Lower lobe of right lung (tissue), 2 donors: ENCODE measurements around the gene ANKRD31. TPM values are rescaled to one million over a fixed set of nuclear protein-coding genes. Genes with fewer than 3 reads are reported as not detected.

Source experiments
- ATAC-seq, 2 donors: fragments of 200-7000 bp; cut with Tn5 transposase; one replicate each; pipeline ENCODE4 v1.9.1; 2020 to 2022; ENCODE audit warnings: mild to moderate bottlenecking in 2 of 2, moderate library complexity in 2 of 2
- DNase-seq: peaks from one replicate; pipeline ENCODE4 v3.0.0-alpha.2; 2020
- H3K27ac ChIP-seq: fragments of 200-600 bp; one replicate; pipeline ENCODE4 v1.8.0; 2022
- H3K27me3 ChIP-seq: fragments of 200-600 bp; one replicate; pipeline ENCODE4 v1.8.0; 2022; ENCODE audit warnings: low read depth
- H3K36me3 ChIP-seq: fragments of 200-600 bp; one replicate; pipeline ENCODE4 v1.8.0; 2022; ENCODE audit warnings: mild to moderate bottlenecking
- H3K4me1 ChIP-seq: fragments of 200-600 bp; one replicate; pipeline ENCODE4 v1.8.0; 2022
- H3K4me3 ChIP-seq: fragments of 200-600 bp; one replicate; pipeline ENCODE4 v1.8.0; 2022; ENCODE audit warnings: mild to moderate bottlenecking
- H3K9me3 ChIP-seq: fragments of 200-600 bp; one replicate; pipeline ENCODE4 v1.8.0; 2022
- CTCF ChIP-seq: fragments of 200-600 bp; IDR thresholded peaks from one replicate; pipeline ENCODE4 v1.8.0; 2022; ENCODE audit warnings: antibody characterized with exemption, mild to moderate bottlenecking
- intact Hi-C: fragments of 100-400 bp; cut with DNase I; formaldehyde crosslinking; loops from one replicate; pipeline ENCODE4 v1.11.0; 2022
- total RNA-seq: library from RNA; stranded (reverse); fragmentation: NEBNext Ultra II Directional; extraction: Animal tissue kit (Norgen Biotek cat#: 25700); gene quantifications from one replicate; pipeline ENCODE4 v1.2.1, GENCODE V29; 2021
- donor health status: DM: no; HTN: yes; CAD: no; lungs with severe emphysema.

Gene ANKRD31
- total RNA-seq, 1 donor from 2014 or later = 0.27 TPM

GRCh38 chr5:75243100-75243499 is 6.4 kb upstream of the ANKRD31 start:
- no peak for TF ChIP-seq CTCF
- no peak for DNase-seq
- Histone ChIP-seq H3K27me3 (no peaks in the 10 kb centered on the region), H3K4me1 (no peaks in the 10 kb centered on the region), H3K4me3 (no peak overlapping the region), H3K27ac (no peak overlapping the region), H3K36me3 (no peaks in the 10 kb centered on the region), H3K9me3 (no peaks in the 10 kb centered on the region)
- intact Hi-C loops = no loop called here
- ATAC-seq = no peak

DNA sequence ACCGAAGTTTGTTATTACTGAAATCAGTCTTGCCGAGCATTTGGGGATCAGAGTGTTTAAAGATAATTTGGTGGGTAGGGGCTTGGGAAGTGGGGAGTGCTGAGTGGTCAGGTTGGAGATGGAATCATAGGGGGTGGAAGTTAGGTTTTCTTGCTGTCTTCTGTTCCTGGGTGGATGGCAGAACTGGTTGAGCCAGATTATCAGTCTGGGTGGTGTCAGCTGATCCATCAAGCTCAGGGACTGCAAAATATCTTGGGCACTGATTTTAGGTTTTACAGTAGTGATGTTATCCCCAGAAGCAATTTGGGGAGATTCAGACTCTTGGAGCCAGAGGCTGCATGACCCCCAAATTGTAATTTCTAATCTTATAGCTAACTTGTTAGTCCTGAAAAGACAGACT is 5.4 kb upstream of the ANKRD31 start:
- DNase-seq (no peak), ATAC-seq (no peak)
- H3K9me3 ChIP-seq = no peaks in the 10 kb centered on the region
- no peaks in the 10 kb centered on the region for H3K27me3 ChIP-seq
- no peak for TF ChIP-seq CTCF
- H3K4me1 ChIP-seq = peaks cover 5% of the 10 kb centered on the region
- H3K36me3 ChIP-seq = no peaks in the 10 kb centered on the region
- H3K27ac ChIP-seq = no peak overlapping the region
- H3K4me3 ChIP-seq = no peak overlapping the region
- intact Hi-C loops = no loop called here

DNA sequence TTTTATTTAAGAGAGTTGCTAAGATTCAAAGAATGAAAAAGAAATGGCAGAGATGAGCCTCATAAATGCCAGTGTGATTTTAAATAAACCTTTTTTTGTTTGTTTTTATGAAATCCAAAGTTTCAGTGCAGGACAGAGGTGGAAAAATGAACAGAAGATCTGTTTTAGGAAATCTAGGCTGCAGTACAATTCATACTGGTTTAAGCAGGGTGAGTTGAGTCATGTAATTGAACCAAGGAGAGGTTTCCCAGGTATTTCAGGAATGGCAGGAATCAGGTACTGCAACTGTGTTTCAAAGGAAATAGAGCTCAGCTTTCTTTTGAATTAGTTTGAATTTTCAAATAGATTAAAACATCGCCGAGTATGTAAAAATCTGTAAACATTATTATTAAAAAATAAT is 3.0 kb upstream of the ANKRD31 start:
- intact Hi-C loops = no loop called here
- no peak for TF ChIP-seq CTCF

DNA sequence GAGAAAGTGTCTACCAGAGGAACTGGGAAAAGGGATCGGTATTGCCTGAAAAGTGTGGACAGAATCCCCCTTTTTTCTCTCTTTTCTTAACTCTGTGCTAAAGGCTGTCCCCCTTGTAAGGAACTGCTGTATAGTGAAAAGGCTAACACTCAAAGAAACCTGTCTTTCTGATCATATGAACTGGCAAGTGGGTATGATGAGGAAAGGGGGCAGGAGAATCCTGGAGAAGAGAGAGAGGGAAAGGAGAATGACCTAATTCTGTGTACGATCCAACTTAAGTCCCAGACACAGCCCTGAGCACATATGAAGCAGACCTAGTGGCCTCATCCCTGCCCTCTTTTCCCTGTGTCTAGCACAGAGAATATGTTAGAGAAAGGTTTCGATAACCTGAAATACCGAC is 967 bp downstream of the ANKRD31 start:
- intact Hi-C loops = no loop called here
- Histone ChIP-seq H3K9me3 (no peaks in the 10 kb centered on the region), H3K36me3 (no peaks in the 10 kb centered on the region), H3K27me3 (no peaks in the 10 kb centered on the region), H3K27ac (no peak overlapping the region), H3K4me3 (no peak overlapping the region), H3K4me1 (peaks cover 6% of the 10 kb centered on the region)
- ATAC-seq (no peak), DNase-seq (no peak)
- TF ChIP-seq CTCF = no peak

More for the DNA sequence above, 3.0 kb upstream of the ANKRD31 start:
- DNase-seq = no peak
- no peaks in the 10 kb centered on the region for H3K36me3 ChIP-seq
- H3K27ac ChIP-seq = no peak overlapping the region
- H3K9me3 ChIP-seq = no peaks in the 10 kb centered on the region
- H3K27me3 ChIP-seq = no peaks in the 10 kb centered on the region
- peaks cover 6% of the 10 kb centered on the region for H3K4me1 ChIP-seq
- H3K4me3 ChIP-seq = no peak overlapping the region
- ATAC-seq = no peak

DNA sequence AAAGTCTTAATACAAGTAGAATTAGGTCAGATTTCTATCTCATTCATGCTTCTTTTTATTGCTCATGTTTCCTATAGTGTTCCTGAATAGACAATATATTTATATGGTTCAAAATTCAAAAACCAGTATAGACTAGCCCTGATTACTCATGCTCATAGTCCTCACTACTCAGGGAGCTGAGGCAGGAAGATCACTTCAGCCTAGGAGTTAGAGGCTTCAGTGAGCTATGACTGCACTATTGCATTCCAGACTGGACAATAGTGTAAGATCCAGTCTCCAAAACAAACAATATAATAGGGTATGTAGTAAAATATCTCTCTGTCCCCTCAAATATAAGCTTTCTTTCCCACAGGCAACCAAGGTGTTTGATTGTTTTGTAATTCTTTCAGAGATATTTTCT is 2.4 kb downstream of the ANKRD31 start:
- Histone ChIP-seq H3K36me3 (no peaks in the 10 kb centered on the region), H3K27me3 (no peaks in the 10 kb centered on the region), H3K4me3 (no peak overlapping the region), H3K4me1 (peaks cover 6% of the 10 kb centered on the region), H3K9me3 (no peaks in the 10 kb centered on the region), H3K27ac (no peak overlapping the region)
- intact Hi-C loops = no loop called here
- DNase-seq = no peak
- ATAC-seq = no peak
- TF ChIP-seq CTCF = no peak

DNA sequence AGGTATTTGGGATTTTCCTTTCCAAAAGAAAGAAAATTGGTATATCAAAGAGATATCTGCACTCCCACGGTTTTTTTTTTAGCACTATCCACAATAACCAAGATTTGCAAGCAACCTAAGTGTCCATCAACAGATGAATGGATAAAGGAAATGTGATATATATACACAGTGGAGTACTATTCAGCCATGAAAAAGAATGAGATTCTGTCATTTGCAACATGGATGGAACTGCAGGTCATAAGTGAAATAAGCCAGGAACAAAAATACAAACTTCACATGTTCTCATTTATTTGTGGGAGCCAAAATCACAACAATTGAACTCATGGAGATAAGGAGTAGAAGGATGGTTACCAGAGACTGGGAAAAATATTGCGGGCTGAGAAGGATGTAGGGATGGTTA is 9.8 kb downstream of the ANKRD31 start:
- intact Hi-C loops = no loop called here

More for the DNA sequence above, 9.8 kb downstream of the ANKRD31 start:
- no peak for DNase-seq
- H3K27ac ChIP-seq = no peak overlapping the region
- no peaks in the 10 kb centered on the region for H3K9me3 ChIP-seq
- H3K27me3 ChIP-seq = no peaks in the 10 kb centered on the region
- TF ChIP-seq CTCF = no peak
- no peak for ATAC-seq
- no peaks in the 10 kb centered on the region for H3K36me3 ChIP-seq
- no peaks in the 10 kb centered on the region for H3K4me1 ChIP-seq
- no peak overlapping the region for H3K4me3 ChIP-seq
